ENCODE data around the gene IL10RA. TPM values are rescaled to one million over a fixed set of nuclear protein-coding genes. Genes with fewer than 3 reads are reported as not detected.

Gene IL10RA
- polyA plus RNA-seq, 4 donors = 1.1 to 9.3 (median 6.1) TPM

DNA sequence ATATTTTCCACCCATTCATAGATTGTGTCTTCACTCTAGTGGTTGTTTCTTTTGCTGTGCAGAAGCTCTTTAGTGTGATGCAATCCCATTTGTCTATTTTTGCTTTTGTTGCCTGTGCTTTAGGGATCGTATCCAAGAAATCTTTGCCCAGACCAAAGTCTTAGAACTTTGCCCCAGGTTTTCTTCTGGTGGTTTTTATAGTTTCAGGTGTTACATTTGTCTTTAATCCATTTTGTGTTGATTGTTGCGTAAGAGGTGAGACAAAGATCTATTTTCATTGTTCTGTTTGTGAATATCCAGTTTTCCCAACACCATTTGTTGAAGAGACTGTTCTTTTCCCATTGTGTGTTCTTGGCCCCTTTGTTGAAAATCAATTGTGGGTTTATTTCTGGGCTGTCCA is 6.4 kb downstream of the IL10RA start:
- Histone ChIP-seq H3K4me3 (ENCODE audit: low read depth in 1 of 3, low read length in 3 of 3) (no peak overlapping the region), H3K9me3 (ENCODE audit: control insufficient read depth in 2 of 2, insufficient read depth in 1 of 2, low read depth in 1 of 2, low read length in 1 of 2) (no peaks in the 10 kb centered on the region), H3K27me3 (ENCODE audit: control insufficient read depth in 3 of 3, insufficient read depth in 3 of 3, low read length in 3 of 3) (peaks cover 0 to 9% (median 0%) of the 10 kb centered on the region in 3 donors), H3K27ac (ENCODE audit: low read depth in 1 of 3, low read length in 2 of 3) (no peak overlapping the region), H3K36me3 (ENCODE audit: control insufficient read depth in 3 of 3, insufficient read depth in 2 of 3, low read depth in 1 of 3, low read length in 3 of 3) (peaks cover 0 to 2% (median 0%) of the 10 kb centered on the region in 3 donors), H3K4me1 (ENCODE audit: control insufficient read depth in 3 of 3, insufficient read depth in 2 of 3, low read depth in 1 of 3, low read length in 2 of 3) (peaks cover 0 to 13% (median 5%) of the 10 kb centered on the region in 3 donors)
- FAIRE-seq (no peak), DNase-seq (peak; percentile 68 to 69)
- 13 to 54% (median 41%) methylated on average over 2 of the region's 2 CpGs for WGBS, 3 donors

DNA sequence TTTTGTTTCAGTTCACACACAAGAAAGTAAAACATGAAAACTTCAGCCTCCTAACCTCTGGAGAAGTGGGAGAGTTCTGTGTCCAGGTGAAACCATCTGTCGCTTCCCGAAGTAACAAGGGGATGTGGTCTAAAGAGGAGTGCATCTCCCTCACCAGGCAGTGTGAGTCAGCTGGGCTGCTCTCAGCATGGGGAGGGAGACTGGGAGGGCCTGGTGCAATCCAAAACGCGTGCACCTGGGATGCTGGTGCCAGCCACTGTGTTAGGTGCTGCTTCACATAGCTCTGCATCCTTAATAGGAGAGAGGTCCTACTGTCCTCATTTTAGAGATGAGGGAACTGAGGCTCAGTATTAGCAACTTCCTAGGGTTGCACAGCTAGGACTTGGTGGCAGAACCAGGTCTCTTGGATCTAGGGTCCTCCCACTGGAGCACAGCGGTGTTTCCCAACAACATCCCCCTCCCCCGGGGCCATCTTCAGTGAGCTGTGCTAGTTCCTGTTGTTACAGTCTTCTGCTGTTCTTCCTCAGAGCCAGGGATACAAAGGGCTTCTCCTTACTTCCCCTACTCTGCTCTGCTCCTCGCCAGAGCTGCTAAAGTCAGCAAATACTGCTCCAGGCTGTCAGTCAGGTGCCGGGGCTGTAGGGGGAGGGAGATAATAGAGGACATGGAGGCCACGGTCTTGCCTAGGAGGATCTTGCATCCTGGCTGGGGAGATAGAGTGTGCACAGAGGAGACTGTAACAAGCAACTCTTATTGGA is 8.0 kb downstream of the IL10RA start:
- no peak for FAIRE-seq
- 71 to 82% (median 76%) methylated on average over 9 of the region's 9 CpGs for WGBS, 3 donors
- peaks cover 0 to 13% (median 5%) of the 10 kb centered on the region in 3 donors for H3K4me1 ChIP-seq (ENCODE audit: control insufficient read depth in 3 of 3, insufficient read depth in 2 of 3, low read depth in 1 of 3, low read length in 2 of 3)

DNA sequence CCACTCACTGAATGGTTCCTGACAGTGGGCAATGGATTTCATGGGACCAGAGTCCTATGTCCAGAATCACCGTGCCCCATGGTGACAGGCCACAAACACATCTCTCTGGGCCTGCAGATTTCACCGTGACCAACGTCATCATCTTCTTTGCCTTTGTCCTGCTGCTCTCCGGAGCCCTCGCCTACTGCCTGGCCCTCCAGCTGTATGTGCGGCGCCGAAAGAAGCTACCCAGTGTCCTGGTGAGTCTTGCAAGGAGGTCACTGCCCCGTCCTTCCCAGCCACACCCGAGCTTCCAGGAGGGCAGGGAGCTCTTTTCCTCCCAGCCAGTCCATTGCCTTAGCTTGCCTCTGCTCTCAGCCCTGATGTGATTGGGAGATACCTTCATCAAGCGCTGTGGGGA is 9.3 kb downstream of the IL10RA start:
- FAIRE-seq = no peak
- peaks cover 0 to 2% (median 0%) of the 10 kb centered on the region in 3 donors for H3K36me3 ChIP-seq (ENCODE audit: control insufficient read depth in 3 of 3, insufficient read depth in 2 of 3, low read depth in 1 of 3, low read length in 3 of 3)
- 94 to 96% (median 96%) methylated on average over 11 of the region's 11 CpGs for WGBS, 3 donors

More for the DNA sequence above, 8.0 kb downstream of the IL10RA start:
- peak in 1 of 2 donors; percentile 64 for DNase-seq
- peak overlapping the region in 2 of 3 donors; percentile 5 to 15 for H3K27ac ChIP-seq (ENCODE audit: low read depth in 1 of 3, low read length in 2 of 3)
- H3K27me3 ChIP-seq (ENCODE audit: control insufficient read depth in 3 of 3, insufficient read depth in 3 of 3, low read length in 3 of 3) = no peaks in the 10 kb centered on the region
- H3K4me3 ChIP-seq (ENCODE audit: low read depth in 1 of 3, low read length in 3 of 3) = no peak overlapping the region
- H3K36me3 ChIP-seq (ENCODE audit: control insufficient read depth in 3 of 3, insufficient read depth in 2 of 3, low read depth in 1 of 3, low read length in 3 of 3) = peaks cover 0 to 2% (median 0%) of the 10 kb centered on the region in 3 donors
- H3K9me3 ChIP-seq (ENCODE audit: control insufficient read depth in 2 of 2, insufficient read depth in 1 of 2, low read depth in 1 of 2, low read length in 1 of 2) = no peaks in the 10 kb centered on the region

DNA sequence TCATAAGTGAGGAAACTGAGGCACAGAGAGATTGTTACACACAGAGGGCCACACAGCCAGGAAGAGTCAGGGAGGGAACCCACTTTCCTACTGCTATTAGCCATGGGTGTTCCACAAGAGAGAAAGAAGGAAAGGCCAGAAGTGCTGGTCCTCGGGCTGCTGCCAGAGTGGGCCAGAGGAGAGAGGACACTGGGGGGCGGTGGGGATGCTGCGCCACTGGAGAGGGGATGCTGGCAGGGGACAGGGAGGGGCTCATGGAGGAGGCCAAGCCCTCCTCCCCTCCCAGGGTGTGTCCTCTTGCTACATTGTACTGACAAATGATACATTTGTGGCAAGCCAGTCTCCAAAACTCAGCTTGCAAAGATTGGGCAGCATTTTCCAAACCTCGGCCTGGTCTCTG is 9.9 kb downstream of the IL10RA start:
- Histone ChIP-seq H3K36me3 (ENCODE audit: control insufficient read depth in 3 of 3, insufficient read depth in 2 of 3, low read depth in 1 of 3, low read length in 3 of 3) (peaks cover 0 to 2% (median 0%) of the 10 kb centered on the region in 3 donors), H3K4me3 (ENCODE audit: low read depth in 1 of 3, low read length in 3 of 3) (no peak overlapping the region), H3K27me3 (ENCODE audit: control insufficient read depth in 3 of 3, insufficient read depth in 3 of 3, low read length in 3 of 3) (no peaks in the 10 kb centered on the region), H3K27ac (ENCODE audit: low read depth in 1 of 3, low read length in 2 of 3) (no peak overlapping the region), H3K4me1 (ENCODE audit: control insufficient read depth in 3 of 3, insufficient read depth in 2 of 3, low read depth in 1 of 3, low read length in 2 of 3) (peaks cover 0 to 13% (median 5%) of the 10 kb centered on the region in 3 donors), H3K9me3 (ENCODE audit: control insufficient read depth in 2 of 2, insufficient read depth in 1 of 2, low read depth in 1 of 2, low read length in 1 of 2) (no peaks in the 10 kb centered on the region)
- DNase-seq = no peak
- no peak for FAIRE-seq
- WGBS, 3 donors = 93 to 100% (median 96%) methylated on average over 4 of the region's 4 CpGs

More for the DNA sequence above, 9.3 kb downstream of the IL10RA start:
- no peak for DNase-seq
- Histone ChIP-seq H3K27me3 (ENCODE audit: control insufficient read depth in 3 of 3, insufficient read depth in 3 of 3, low read length in 3 of 3) (no peaks in the 10 kb centered on the region), H3K9me3 (ENCODE audit: control insufficient read depth in 2 of 2, insufficient read depth in 1 of 2, low read depth in 1 of 2, low read length in 1 of 2) (no peaks in the 10 kb centered on the region), H3K27ac (ENCODE audit: low read depth in 1 of 3, low read length in 2 of 3) (no peak overlapping the region), H3K4me1 (ENCODE audit: control insufficient read depth in 3 of 3, insufficient read depth in 2 of 3, low read depth in 1 of 3, low read length in 2 of 3) (peaks cover 0 to 13% (median 5%) of the 10 kb centered on the region in 3 donors), H3K4me3 (ENCODE audit: low read depth in 1 of 3, low read length in 3 of 3) (no peak overlapping the region)

DNA sequence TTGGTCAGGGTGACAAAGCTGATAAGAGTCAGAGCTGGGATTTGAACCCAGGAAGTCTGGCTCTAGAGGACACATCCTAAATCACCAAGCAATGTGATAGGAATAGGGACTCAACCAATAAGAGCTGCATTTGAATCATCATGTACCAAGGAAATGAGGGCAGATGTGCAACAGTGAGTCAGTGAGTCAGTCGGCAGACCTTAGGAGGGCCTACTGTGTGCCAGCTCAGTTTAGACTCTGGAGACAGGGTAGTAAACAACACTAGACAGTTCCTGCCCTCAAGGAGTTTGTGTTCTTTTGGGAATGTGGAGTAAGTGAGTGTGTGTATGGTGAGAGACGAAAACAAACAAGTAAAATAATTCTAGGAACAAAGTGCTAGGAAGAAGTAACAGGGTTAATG is 11.2 kb downstream of the IL10RA start:
- DNase-seq = no peak
- Histone ChIP-seq H3K27me3 (ENCODE audit: control insufficient read depth in 3 of 3, insufficient read depth in 3 of 3, low read length in 3 of 3) (no peaks in the 10 kb centered on the region), H3K27ac (ENCODE audit: low read depth in 1 of 3, low read length in 2 of 3) (no peak overlapping the region), H3K4me3 (ENCODE audit: low read depth in 1 of 3, low read length in 3 of 3) (no peak overlapping the region), H3K4me1 (ENCODE audit: control insufficient read depth in 3 of 3, insufficient read depth in 2 of 3, low read depth in 1 of 3, low read length in 2 of 3) (peaks cover 0 to 10% (median 9%) of the 10 kb centered on the region in 3 donors), H3K9me3 (ENCODE audit: control insufficient read depth in 2 of 2, insufficient read depth in 1 of 2, low read depth in 1 of 2, low read length in 1 of 2) (no peaks in the 10 kb centered on the region), H3K36me3 (ENCODE audit: control insufficient read depth in 3 of 3, insufficient read depth in 2 of 3, low read depth in 1 of 3, low read length in 3 of 3) (peaks cover 0 to 2% (median 0%) of the 10 kb centered on the region in 3 donors)
- no peak for FAIRE-seq
- WGBS, 3 donors = 88 to 95% (median 92%) methylated on average over 2 of the region's 2 CpGs

DNA sequence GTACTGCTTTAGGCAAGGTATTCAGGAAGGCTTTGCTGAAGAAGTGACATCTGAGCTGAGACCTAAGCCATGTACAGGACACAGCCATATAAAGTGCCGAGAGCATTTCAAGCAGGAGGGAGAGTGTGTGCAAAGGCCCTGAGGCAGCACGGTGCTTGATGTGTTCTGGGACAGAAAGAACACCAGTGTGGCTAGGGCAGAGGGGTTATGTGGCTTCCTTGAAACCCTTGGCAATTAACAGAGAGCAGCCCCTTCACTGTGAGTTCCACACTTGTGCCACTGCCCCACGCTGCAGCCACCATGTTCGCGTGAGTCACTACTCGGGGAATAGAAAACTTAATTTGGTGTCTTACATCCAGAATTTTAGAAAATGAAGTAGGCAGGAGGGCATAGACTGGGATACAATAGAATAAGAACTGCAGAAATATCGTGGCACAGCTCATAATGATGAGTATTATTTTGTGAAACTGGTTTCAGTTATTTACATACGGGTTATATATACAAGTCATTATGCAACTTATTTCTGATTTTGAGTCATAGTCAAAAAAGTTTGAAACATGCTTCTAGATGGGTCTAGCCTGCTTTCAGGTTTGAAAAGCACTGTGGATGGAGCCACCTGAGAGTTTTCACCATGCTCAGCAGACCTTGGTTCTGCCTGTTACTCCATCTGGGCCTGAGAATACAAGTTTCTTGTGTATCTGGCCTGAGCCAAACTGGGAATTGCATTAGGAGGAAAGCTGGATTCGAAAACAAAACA is 11.8 kb downstream of the IL10RA start:
- WGBS, 3 donors = 77 to 86% (median 84%) methylated on average over 9 of the region's 9 CpGs
- peaks cover 0 to 2% (median 0%) of the 10 kb centered on the region in 3 donors for H3K36me3 ChIP-seq (ENCODE audit: control insufficient read depth in 3 of 3, insufficient read depth in 2 of 3, low read depth in 1 of 3, low read length in 3 of 3)
- H3K4me3 ChIP-seq (ENCODE audit: low read depth in 1 of 3, low read length in 3 of 3) = no peak overlapping the region
- H3K9me3 ChIP-seq (ENCODE audit: control insufficient read depth in 2 of 2, insufficient read depth in 1 of 2, low read depth in 1 of 2, low read length in 1 of 2) = no peaks in the 10 kb centered on the region
- no peak for DNase-seq
- peaks cover 0 to 9% (median 8%) of the 10 kb centered on the region in 3 donors for H3K4me1 ChIP-seq (ENCODE audit: control insufficient read depth in 3 of 3, insufficient read depth in 2 of 3, low read depth in 1 of 3, low read length in 2 of 3)
- FAIRE-seq = no peak
- no peaks in the 10 kb centered on the region for H3K27me3 ChIP-seq (ENCODE audit: control insufficient read depth in 3 of 3, insufficient read depth in 3 of 3, low read length in 3 of 3)
- peak overlapping the region in 1 of 3 donors; percentile 32 for H3K27ac ChIP-seq (ENCODE audit: low read depth in 1 of 3, low read length in 2 of 3)

DNA sequence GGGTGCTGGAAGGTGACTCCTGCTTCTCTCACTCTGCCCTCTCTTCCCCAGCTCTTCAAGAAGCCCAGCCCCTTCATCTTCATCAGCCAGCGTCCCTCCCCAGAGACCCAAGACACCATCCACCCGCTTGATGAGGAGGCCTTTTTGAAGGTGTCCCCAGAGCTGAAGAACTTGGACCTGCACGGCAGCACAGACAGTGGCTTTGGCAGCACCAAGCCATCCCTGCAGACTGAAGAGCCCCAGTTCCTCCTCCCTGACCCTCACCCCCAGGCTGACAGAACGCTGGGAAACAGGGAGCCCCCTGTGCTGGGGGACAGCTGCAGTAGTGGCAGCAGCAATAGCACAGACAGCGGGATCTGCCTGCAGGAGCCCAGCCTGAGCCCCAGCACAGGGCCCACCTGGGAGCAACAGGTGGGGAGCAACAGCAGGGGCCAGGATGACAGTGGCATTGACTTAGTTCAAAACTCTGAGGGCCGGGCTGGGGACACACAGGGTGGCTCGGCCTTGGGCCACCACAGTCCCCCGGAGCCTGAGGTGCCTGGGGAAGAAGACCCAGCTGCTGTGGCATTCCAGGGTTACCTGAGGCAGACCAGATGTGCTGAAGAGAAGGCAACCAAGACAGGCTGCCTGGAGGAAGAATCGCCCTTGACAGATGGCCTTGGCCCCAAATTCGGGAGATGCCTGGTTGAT is 12.6 kb downstream of the IL10RA start:
- Histone ChIP-seq H3K27me3 (ENCODE audit: control insufficient read depth in 3 of 3, insufficient read depth in 3 of 3, low read length in 3 of 3) (no peaks in the 10 kb centered on the region), H3K36me3 (ENCODE audit: control insufficient read depth in 3 of 3, insufficient read depth in 2 of 3, low read depth in 1 of 3, low read length in 3 of 3) (peaks cover 0 to 2% (median 0%) of the 10 kb centered on the region in 3 donors), H3K4me1 (ENCODE audit: control insufficient read depth in 3 of 3, insufficient read depth in 2 of 3, low read depth in 1 of 3, low read length in 2 of 3) (peaks cover 0 to 10% (median 6%) of the 10 kb centered on the region in 3 donors), H3K27ac (ENCODE audit: low read depth in 1 of 3, low read length in 2 of 3) (peak overlapping the region in 1 of 3 donors; percentile 23), H3K9me3 (ENCODE audit: control insufficient read depth in 2 of 2, insufficient read depth in 1 of 2, low read depth in 1 of 2, low read length in 1 of 2) (peaks cover 0 to 2% of the 10 kb centered on the region in 2 donors), H3K4me3 (ENCODE audit: low read depth in 1 of 3, low read length in 3 of 3) (no peak overlapping the region)
- WGBS, 3 donors = 89 to 94% (median 93%) methylated on average over 10 of the region's 10 CpGs
- DNase-seq (no peak), FAIRE-seq (no peak)
